Measurements from ENCODE around the gene DENND1A. TPM values are rescaled to one million over a fixed set of nuclear protein-coding genes. Genes with fewer than 3 reads are reported as not detected.

The DENND1A gene
- total and polyA plus RNA-seq, 2 of the 13 experiments (the other 11 are each of a cell fraction or from before 2014, with no cell fraction given): 14.8 to 30.1 TPM

DNA sequence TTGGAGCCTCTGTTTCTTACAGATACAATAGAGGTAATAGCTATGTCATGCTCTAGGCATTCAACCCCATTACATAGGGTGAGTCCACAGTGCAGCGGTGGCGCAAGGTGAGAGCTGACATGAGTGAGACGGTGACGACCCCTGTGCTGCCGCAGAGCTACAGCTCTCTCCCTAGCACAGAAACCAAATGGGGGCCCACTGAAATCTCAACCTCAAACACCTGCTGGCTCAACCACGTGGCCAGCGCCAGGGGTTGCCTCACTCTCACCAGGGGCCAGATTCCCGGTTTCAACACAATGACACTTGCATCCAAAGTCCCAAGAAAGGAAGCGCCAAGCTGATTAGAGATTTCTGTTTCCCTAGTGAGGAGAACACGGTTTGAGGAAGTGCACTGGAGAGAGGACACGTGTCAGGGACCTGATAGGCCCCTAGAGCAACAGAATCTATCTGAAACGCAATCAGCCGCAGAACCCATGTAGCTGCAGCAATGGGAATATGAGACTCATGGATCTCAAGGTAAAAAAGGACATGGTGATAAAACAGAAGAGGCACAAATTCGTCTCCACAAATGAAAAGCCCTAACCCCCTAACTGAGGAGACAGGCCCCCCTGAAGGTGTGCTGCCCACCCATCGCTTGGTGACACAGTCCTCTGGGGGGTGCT lies 459.7 kb downstream of the DENND1A start (continued):
- TF ChIP-seq, protein P1, sequence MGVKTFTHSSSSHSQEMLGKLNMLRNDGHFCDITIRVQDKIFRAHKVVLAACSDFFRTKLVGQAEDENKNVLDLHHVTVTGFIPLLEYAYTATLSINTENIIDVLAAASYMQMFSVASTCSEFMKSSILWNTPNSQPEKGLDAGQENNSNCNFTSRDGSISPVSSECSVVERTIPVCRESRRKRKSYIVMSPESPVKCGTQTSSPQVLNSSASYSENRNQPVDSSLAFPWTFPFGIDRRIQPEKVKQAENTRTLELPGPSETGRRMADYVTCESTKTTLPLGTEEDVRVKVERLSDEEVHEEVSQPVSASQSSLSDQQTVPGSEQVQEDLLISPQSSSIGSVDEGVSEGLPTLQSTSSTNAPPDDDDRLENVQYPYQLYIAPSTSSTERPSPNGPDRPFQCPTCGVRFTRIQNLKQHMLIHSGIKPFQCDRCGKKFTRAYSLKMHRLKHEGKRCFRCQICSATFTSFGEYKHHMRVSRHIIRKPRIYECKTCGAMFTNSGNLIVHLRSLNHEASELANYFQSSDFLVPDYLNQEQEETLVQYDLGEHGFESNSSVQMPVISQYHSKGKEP (CRISPR knock-in tag; IDR thresholded peaks at IDR 0.05): no peak
- TF ChIP-seq KMT2B (CRISPR knock-in tag; IDR thresholded peaks at IDR 0.05) (no peak), FOSL1 (CRISPR knock-in tag; IDR thresholded peaks at IDR 0.05; ENCODE audit: borderline replicate concordance) (no peak), ZNF317 (CRISPR knock-in tag; IDR thresholded peaks at IDR 0.05) (peak; percentile 75; the same call in 1 of the 2 replicates), MBNL3 (CRISPR knock-in tag; conservative IDR thresholded peaks at IDR 0.05) (no peak), SMARCC2 (IDR thresholded peaks at IDR 0.05) (no peak), PHB2 (IDR thresholded peaks at IDR 0.05; ENCODE audit: partially characterized antibody) (no peak), POLR2AphosphoS2 (IDR thresholded peaks at IDR 0.05; ENCODE audit: low read depth, low read length) (no peak), MTF2 (CRISPR knock-in tag; IDR thresholded peaks at IDR 0.05; ENCODE audit: borderline replicate concordance) (no peak), TARDBP (CRISPR knock-in tag; IDR thresholded peaks at IDR 0.05) (peak; percentile 74; the same call in 1 of the 2 replicates), ZSCAN29 (CRISPR knock-in tag; conservative IDR thresholded peaks at IDR 0.05) (peak; percentile 78; the same call in 1 of the 2 replicates), SNAI1 (CRISPR knock-in tag; IDR thresholded peaks at IDR 0.05; ENCODE audit: borderline replicate concordance) (peak; percentile 74; the same call in 1 of the 2 replicates), AGO1 (IDR thresholded peaks at IDR 0.05; ENCODE audit: low read depth, low read length, poor library complexity, severe bottlenecking) (no peak), PPARG (CRISPR knock-in tag; conservative IDR thresholded peaks at IDR 0.05) (no peak; the same call in 1 of the 2 replicates)
- TF ChIP-seq, protein P2, sequence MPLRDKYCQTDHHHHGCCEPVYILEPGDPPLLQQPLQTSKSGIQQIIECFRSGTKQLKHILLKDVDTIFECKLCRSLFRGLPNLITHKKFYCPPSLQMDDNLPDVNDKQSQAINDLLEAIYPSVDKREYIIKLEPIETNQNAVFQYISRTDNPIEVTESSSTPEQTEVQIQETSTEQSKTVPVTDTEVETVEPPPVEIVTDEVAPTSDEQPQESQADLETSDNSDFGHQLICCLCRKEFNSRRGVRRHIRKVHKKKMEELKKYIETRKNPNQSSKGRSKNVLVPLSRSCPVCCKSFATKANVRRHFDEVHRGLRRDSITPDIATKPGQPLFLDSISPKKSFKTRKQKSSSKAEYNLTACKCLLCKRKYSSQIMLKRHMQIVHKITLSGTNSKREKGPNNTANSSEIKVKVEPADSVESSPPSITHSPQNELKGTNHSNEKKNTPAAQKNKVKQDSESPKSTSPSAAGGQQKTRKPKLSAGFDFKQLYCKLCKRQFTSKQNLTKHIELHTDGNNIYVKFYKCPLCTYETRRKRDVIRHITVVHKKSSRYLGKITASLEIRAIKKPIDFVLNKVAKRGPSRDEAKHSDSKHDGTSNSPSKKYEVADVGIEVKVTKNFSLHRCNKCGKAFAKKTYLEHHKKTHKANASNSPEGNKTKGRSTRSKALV (CRISPR knock-in tag; IDR thresholded peaks at IDR 0.05): no peak
- TF ChIP-seq, protein P3, sequence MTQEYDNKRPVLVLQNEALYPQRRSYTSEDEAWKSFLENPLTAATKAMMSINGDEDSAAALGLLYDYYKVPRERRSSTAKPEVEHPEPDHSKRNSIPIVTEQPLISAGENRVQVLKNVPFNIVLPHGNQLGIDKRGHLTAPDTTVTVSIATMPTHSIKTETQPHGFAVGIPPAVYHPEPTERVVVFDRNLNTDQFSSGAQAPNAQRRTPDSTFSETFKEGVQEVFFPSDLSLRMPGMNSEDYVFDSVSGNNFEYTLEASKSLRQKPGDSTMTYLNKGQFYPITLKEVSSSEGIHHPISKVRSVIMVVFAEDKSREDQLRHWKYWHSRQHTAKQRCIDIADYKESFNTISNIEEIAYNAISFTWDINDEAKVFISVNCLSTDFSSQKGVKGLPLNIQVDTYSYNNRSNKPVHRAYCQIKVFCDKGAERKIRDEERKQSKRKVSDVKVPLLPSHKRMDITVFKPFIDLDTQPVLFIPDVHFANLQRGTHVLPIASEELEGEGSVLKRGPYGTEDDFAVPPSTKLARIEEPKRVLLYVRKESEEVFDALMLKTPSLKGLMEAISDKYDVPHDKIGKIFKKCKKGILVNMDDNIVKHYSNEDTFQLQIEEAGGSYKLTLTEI (CRISPR knock-in tag; conservative IDR thresholded peaks at IDR 0.05): no peak
- TF ChIP-seq, protein P4, sequence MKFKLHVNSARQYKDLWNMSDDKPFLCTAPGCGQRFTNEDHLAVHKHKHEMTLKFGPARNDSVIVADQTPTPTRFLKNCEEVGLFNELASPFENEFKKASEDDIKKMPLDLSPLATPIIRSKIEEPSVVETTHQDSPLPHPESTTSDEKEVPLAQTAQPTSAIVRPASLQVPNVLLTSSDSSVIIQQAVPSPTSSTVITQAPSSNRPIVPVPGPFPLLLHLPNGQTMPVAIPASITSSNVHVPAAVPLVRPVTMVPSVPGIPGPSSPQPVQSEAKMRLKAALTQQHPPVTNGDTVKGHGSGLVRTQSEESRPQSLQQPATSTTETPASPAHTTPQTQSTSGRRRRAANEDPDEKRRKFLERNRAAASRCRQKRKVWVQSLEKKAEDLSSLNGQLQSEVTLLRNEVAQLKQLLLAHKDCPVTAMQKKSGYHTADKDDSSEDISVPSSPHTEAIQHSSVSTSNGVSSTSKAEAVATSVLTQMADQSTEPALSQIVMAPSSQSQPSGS (CRISPR knock-in tag; IDR thresholded peaks at IDR 0.05): peak; percentile 84
- TF ChIP-seq, protein P5, sequence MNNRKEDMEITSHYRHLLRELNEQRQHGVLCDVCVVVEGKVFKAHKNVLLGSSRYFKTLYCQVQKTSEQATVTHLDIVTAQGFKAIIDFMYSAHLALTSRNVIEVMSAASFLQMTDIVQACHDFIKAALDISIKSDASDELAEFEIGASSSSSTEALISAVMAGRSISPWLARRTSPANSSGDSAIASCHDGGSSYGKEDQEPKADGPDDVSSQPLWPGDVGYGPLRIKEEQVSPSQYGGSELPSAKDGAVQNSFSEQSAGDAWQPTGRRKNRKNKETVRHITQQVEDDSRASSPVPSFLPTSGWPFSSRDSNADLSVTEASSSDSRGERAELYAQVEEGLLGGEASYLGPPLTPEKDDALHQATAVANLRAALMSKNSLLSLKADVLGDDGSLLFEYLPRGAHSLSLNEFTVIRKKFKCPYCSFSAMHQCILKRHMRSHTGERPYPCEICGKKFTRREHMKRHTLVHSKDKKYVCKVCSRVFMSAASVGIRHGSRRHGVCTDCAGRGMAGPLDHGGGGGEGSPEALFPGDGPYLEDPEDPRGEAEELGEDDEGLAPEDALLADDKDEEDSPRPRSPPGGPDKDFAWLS (CRISPR knock-in tag; IDR thresholded peaks at IDR 0.05; ENCODE audit: borderline replicate concordance): no peak
- TF ChIP-seq, protein P6, sequence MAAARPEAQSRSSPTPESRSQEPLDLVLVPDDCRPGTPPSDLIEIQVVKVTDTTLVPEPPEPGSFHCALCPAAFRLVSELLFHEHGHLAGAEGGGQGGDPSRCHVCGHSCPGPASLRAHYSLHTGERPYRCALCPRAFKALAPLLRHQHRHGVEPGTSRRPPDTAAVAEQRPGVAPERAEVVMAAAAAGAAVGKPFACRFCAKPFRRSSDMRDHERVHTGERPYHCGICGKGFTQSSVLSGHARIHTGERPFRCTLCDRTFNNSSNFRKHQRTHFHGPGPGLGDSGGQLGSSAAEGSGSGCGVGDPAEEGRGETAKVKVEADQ (CRISPR knock-in tag; IDR thresholded peaks at IDR 0.05; ENCODE audit: borderline replicate concordance): no peak
